GM18508 (cell line): Measurements from ENCODE around the gene IFT81.

Source experiments
- ATAC-seq: cut with Tn5 transposase; IDR thresholded peaks from one replicate; pipeline ENCODE4 v1.9.1; 2021; ENCODE audit warnings: moderate number of reproducible peaks; ENCODE audit not compliant: insufficient read depth, unreplicated experiment

IFT81 gene

GRCh38 chr12:110266381-110266960 is 142.3 kb downstream of the IFT81 start:
- ATAC-seq: no peak

GRCh38 chr12:110266980-110267620 is 142.9 kb downstream of the IFT81 start:
- ATAC-seq: no peak
